Activated T-cell treated with anti-CD3 and anti-CD28 coated beads for 24 hours (primary cell): Measurements from ENCODE around the gene OGT.

Experiments
- DNase-seq: peaks from one replicate; pipeline ENCODE4 v3.0.0-alpha.2; 2020; ENCODE audit warnings: low read depth

The OGT gene

GRCh38 chrX:71622576-71623450 lies 89.9 kb downstream of the OGT start:
- DNase-seq = peak; percentile 55

GRCh38 chrX:71623714-71624113 lies 90.8 kb downstream of the OGT start:
- DNase-seq = no peak

DNA sequence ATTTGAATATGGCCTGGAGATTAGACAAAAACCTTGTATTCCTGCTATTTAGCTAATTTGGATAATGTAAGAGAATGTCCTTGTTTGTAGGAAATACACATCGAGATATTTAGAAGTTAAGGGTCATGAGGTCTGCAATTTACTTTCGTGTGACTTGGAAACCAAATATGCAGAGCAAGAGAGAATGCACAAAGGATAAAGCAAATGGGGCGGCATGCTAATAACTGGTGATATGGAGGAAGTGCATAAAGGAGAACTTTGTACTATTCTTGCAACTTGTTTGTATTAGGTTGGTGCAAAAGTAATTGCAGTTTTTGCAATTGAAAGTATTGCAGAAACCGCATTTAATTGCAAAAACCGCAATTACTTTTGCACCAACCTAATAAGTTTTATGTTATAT lies 92.6 kb downstream of the OGT start:
- DNase-seq = no peak
